ENCODE measurements around the gene SS18L1.

Gene SS18L1

GRCh38 chr20:62222972-62223371 is 79.4 kb downstream of the SS18L1 start:
- no peak for TF ChIP-seq CTCF (IDR thresholded peaks at IDR 0.05; ENCODE audit: control extremely low read depth, extremely low read depth, low read depth, missing control alignments)
- no peak for DNase-seq (ENCODE audit: extremely low spot score)
- ChIA-PET POLR2A (no interaction called here), CTCF (no interaction called here)

GRCh38 chr20:62223571-62223970 is 80.0 kb downstream of the SS18L1 start:
- ChIA-PET POLR2A (no interaction called here), CTCF (no interaction called here)
- DNase-seq (ENCODE audit: extremely low spot score): no peak
- TF ChIP-seq CTCF (IDR thresholded peaks at IDR 0.05; ENCODE audit: control extremely low read depth, extremely low read depth, low read depth, missing control alignments): no peak

GRCh38 chr20:62224113-62224855 is 80.7 kb downstream of the SS18L1 start:
- no peak for DNase-seq (ENCODE audit: extremely low spot score)
- ChIA-PET POLR2A (no interaction called here), CTCF (no interaction called here)
- TF ChIP-seq CTCF (IDR thresholded peaks at IDR 0.05; ENCODE audit: control extremely low read depth, extremely low read depth, low read depth, missing control alignments): no peak

- ChIA-PET CTCF (no interaction called here), POLR2A (no interaction called here)
- TF ChIP-seq CTCF (IDR thresholded peaks at IDR 0.05; ENCODE audit: control extremely low read depth, extremely low read depth, low read depth, missing control alignments): no peak
- no peak for DNase-seq (ENCODE audit: extremely low spot score)
Observed at GRCh38 chr20:62225026-62225425, 81.5 kb downstream of the SS18L1 start.

- POLR2A ChIA-PET: no interaction called here
Observed at GRCh38 chr20:62225820-62226635, 82.5 kb downstream of the SS18L1 start.

More at GRCh38 chr20:62225820-62226635, 82.5 kb downstream of the SS18L1 start:
- no peak for TF ChIP-seq CTCF (IDR thresholded peaks at IDR 0.05; ENCODE audit: control extremely low read depth, extremely low read depth, low read depth, missing control alignments)
- CTCF ChIA-PET: interaction anchor here (1.3 kb wide), 1 partner anchor 10 kb away, joined by 3 read pairs; no protein-coding TSS in a partner anchor
- no peak for DNase-seq (ENCODE audit: extremely low spot score)

Measured in GM10248 (cell line).